ENCODE measurements around the gene PHYKPL.
A peak's percentile ranks its signal among the peaks of the same experiment; 100 is the strongest.
"Not testable (repeated sequence)": the region's sequence is repeated elsewhere in the genome, so short reads cannot be mapped to it uniquely, and the experiment has no call there.

The PHYKPL gene

GRCh38 chr5:178207917-178208280 is 24.7 kb downstream of the PHYKPL start:
- DNase-seq (ENCODE audit: low read depth) = no peak

GRCh38 chr5:178207183-178207916 is 25.3 kb downstream of the PHYKPL start:
- no peak for DNase-seq (ENCODE audit: low read depth)

DNA sequence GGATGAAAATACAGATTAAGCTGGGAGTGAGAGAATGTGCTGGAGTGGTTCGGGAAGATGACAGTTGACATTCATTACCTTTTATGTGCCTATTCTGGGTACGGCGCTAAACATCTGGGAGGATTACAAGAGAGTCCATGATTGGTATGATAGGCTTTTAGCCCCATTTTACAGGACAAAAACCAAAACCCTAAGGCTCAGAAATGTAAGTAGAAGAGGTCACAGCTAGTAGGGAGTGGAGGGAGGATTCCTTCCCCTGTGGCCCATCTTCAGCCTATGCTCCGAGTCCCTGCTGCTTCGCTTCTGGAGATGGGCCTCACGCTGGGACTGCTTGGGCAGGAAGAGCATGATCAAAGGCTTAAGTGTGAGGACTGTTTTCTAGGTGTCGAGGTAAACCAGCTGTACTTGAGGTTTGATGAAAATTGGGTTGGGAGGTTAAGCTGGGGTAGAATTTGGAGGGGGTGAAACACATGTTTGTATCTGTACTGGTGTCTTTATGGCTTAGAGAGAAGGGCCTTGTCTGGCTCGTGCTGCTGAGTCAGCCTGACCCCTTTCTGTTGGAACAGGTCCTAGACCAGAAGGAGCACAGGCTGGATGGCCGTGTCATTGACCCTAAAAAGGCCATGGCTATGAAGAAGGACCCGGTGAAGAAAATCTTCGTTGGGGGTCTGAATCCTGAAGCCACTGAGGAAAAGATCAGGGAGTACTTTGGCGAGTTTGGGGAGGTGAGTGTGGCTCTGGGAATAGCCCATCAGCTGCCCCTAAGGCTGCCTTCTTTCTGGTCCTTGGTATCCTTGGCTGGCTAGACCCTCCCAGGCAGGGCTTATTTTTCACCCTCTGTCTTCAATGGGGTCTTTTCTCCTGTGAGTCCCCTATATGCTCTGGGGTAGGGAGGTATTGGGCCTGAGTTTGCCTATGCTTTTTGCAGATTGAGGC is 26.2 kb downstream of the PHYKPL start:
- no peak for DNase-seq (ENCODE audit: low read depth)

- no peak for DNase-seq (ENCODE audit: low read depth)
Observed at GRCh38 chr5:178205749-178206047, 26.9 kb downstream of the PHYKPL start.

DNA sequence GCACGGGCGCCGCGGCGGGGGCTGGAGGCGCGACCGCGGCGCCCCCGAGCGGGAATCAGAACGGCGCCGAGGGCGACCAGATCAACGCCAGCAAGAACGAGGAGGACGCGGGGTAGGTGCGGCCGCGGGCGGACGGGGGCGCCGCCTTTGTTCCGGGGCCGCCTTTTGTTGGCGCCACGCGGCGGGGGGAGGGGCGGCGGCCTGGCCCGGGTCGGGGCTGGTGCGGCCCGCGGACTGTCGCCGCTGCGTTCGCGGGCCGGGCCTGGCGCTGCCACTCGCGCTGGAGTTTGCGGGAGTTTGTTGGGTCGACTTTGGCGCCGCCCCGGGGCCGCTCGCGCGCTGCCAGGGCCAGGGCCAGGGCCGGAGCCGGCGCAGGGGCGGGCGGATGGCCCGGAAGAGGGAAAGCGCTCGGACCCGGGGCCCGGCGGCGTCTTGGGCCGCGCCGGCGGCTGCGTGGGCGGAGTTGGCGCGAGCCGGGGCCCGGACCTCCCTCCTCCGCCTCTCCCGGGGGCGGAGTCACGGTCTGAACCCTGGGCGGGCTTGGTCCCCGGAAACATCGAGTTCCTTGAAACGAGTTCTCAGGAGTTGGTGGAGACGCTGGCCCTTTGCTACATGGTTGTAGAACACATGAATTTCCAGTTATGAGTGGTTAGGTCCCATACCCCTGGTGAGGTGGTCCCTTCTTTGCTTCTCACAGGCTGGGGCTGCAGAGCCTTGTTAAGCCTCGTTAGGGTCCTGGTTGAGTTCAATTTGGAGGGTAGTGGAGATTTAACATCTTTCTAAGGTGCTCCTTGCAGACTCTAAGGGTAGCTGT is 27.5 kb downstream of the PHYKPL start:
- DNase-seq (ENCODE audit: low read depth) = peak; percentile 61

DNA sequence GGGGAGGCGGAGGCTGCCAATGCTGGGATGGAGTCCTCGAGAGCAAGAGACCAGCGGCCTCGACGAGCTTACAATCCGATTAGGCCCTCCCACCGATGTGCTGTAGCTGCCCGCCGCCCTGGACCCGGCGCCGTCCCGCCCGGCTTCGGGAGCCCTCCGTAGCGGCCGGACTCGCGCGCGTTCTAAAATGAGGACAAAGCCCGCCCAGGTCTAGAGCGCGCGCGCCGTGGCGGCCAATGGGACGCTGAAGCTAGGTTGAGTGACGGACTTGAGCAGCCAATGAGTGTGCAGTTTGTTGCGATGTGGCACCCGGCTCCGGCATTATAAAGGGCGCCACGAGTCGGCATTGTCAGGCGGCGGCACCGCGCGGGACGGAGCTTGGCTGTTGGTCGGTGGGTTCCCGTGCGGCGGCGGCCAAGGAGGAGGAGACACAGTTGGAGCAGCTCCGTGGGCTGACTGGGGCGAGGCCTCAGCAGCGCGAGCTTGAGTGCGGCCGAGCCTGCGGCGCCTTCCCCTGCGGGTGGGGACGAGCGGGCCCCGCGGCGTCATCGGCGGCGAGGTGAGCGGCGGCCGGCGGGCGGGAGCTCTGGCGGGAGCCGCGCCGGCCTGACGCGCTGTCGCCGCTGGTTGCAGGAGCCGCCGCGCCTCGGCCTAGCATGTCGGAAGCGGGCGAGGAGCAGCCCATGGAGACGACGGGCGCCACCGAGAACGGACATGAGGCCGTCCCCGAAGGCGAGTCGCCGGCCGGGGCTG is 28.2 kb downstream of the PHYKPL start, which contains the start of gene HNRNPAB:
HNRNPAB (plus strand) TSS at position 352 of the 753 bp plus-strand sequence; CDS start at position 657, 305 bp downstream.
- peak; percentile 92 for DNase-seq (ENCODE audit: low read depth)

- DNase-seq (ENCODE audit: low read depth) = no peak
Observed at GRCh38 chr5:178203670-178204181, 28.9 kb downstream of the PHYKPL start.

DNA sequence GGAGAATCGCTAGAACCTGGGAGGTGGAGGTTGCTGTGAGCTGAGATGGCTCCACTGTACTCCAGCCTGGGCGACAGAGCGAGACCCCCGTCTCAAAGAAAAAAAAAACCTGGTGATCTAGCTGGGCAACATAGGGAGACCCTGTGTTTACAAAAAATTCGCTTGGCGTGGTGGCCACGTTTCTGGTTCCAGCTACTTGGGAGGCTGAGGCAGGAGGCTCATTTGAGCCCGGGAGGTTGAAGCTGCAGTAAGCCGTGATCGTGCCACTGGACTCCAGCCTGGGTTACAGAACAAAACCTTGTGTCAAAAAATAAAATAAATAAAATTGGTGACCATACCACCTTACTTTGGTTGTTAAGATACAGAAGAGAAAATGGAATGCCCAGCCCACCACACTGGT is 30.1 kb downstream of the PHYKPL start:
- DNase-seq (ENCODE audit: low read depth) = no peak

- DNase-seq (ENCODE audit: low read depth) = no peak
Observed at GRCh38 chr5:178201927-178202235, 30.7 kb downstream of the PHYKPL start.

DNA sequence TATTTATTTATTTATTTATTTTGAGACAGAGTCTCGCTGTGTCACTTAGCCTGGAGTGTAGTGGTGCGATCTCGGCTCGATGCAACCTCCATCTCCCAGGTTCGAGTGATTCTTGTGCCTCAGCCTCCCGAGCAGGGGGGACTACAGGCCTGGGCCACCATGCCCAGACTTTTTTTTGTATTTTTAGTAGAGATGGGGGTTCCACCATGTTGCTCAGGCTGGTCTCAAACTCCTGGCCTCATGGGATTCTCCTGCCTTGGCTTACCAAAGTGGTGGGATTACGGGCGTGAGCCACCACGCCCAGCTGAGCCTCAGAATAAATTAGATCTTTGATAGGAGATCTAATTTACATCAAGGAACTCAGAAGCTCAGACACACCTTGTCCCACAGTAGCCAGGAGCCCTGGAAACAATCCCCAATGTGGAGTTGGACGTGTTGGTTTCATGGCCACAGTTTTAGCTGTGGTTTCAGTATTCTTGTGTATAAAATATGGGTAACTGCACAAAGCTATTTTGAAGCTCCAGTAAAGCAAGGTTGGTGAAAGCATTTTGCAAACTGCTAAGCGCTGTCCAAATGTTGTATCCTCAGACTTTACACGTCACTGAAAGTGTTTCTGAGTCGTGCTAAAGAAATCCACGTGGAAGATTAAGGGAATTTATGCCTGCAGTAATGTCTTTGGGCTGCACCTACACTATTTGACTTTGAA is 31.2 kb downstream of the PHYKPL start:
- DNase-seq (ENCODE audit: low read depth) = no peak

DNA sequence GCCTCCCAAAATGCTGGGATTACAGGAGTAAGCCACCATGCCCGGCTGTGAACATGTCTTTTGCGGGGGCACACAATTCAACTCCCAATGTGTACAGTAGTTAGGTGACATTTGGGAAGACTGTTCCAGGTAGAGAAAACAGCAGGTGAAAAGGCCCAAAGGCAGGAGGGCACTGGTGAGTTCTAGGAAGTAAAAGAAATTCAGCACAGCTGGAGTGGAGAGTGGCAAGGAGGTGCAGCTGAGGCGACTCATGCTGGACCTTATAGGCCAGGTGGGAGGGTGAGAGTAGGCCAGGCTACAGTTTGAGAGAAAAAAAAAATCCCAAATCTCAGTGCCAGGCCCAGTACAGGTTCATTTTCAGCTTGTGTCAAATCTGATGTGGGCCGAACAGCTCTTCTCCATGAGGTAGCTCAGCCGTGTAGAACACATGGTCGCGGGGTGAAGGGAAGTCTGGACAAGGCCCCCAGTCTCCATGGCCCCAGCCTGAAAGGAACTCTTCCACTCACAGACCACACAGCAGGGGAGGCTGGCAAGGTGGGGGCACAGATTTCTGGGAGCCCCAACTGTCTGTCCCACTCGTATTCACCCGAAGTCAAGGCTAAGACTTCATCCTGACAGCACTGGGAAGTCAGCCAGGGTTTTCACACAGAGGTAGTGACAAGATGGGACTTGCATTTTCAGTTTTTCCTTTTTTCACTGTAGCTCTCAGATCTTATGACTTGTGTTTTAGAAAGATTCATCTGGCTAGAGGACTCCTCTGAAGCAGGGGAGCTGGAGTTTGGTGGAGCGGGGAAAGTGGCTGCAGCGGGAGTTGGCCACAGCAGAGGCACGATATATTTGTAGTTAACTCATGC is 32.8 kb downstream of the PHYKPL start:
- no peak for DNase-seq (ENCODE audit: low read depth)

- DNase-seq (ENCODE audit: low read depth) = no peak
Observed at GRCh38 chr5:178198706-178199105, 33.9 kb downstream of the PHYKPL start.

GRCh38 chr5:178198151-178198550 is 34.5 kb downstream of the PHYKPL start:
- DNase-seq (ENCODE audit: low read depth) = not testable (repeated sequence)

GRCh38 chr5:178196986-178197385 is 35.6 kb downstream of the PHYKPL start:
- no peak for DNase-seq (ENCODE audit: low read depth)

DNA sequence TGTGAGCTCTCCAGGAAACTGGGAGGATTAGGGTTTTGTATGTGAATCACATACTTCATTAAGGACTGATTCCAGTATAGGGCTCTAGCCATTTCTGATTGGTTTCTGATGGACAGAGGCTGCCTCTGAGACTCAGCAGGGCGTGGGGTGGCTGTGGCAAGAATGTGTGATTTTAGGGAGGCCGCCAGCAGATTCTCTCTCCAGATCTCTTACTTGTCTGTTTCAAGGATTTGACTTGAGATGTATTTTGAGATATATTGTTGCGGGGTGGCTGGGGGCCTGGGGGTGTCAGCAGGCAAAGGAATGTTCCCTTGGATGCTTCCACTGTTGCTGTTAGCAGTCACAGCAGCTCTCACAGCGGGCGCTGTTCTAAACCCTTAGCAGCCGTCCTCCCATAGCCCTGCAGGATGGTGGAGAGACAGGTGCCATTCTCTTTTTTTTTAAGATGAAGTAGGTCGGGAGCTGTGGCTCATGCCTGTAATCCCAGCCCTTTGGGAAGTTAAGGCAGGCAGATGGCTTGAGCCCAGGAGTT is 36.3 kb downstream of the PHYKPL start:
- DNase-seq (ENCODE audit: low read depth) = no peak

DNA sequence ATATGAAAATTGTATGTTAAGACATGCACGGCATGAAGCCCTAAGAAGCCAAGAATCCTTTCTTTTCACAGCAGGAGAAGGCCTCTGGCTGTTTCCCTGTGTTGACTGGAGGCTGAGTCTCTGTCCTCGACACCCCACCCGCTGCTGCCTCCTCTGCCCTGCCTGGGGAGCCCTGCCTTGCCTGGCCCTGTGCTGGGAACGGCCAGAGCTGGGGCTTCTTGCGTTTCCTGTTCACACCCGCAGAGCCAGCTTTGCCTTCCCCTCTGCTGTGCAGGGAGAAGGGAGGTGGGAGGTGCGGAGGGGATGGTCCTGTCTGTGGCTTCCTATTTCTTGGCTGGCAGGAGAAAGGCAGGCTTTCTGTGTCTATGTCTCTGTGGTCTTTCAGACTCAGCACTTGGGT is 38.6 kb downstream of the PHYKPL start:
- DNase-seq (ENCODE audit: low read depth) = no peak

DNA sequence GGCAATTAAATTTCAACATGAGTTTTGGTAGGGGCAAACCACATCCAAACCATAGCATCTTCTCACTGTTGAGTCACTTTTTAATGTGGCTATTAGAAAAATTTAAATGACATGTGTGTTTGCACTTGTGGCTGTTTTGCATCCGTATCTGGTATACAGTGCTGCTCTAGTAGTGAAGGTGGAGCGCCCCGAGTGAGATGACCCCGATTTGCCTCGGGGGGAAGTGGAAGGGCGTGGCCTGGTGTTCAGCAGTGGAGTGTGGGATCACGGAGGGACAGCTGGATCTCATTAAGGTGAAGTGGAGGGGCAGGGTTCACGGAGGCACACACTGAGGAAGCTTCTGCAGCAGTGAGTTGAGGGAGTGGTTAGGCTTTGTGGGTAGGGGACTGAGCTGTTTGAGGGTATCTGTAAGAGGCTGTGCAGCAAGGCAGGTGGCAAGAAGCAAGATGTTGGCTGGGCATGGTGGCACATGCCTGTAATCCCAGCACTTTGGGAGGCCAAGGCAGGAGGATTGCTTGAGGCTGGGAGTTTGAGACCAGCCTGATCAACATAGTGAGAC is 39.3 kb downstream of the PHYKPL start:
- DNase-seq (ENCODE audit: low read depth) = no peak

- DNase-seq (ENCODE audit: low read depth) = no peak
Observed at GRCh38 chr5:178192787-178193186, 39.8 kb downstream of the PHYKPL start.

GRCh38 chr5:178192244-178192643 is 40.4 kb downstream of the PHYKPL start:
- no peak for DNase-seq (ENCODE audit: low read depth)

- no peak for DNase-seq (ENCODE audit: low read depth)
Observed at GRCh38 chr5:178191661-178192060, 40.9 kb downstream of the PHYKPL start.
